ENCODE results near the gene ABLIM2.

Gene ABLIM2

DNA sequence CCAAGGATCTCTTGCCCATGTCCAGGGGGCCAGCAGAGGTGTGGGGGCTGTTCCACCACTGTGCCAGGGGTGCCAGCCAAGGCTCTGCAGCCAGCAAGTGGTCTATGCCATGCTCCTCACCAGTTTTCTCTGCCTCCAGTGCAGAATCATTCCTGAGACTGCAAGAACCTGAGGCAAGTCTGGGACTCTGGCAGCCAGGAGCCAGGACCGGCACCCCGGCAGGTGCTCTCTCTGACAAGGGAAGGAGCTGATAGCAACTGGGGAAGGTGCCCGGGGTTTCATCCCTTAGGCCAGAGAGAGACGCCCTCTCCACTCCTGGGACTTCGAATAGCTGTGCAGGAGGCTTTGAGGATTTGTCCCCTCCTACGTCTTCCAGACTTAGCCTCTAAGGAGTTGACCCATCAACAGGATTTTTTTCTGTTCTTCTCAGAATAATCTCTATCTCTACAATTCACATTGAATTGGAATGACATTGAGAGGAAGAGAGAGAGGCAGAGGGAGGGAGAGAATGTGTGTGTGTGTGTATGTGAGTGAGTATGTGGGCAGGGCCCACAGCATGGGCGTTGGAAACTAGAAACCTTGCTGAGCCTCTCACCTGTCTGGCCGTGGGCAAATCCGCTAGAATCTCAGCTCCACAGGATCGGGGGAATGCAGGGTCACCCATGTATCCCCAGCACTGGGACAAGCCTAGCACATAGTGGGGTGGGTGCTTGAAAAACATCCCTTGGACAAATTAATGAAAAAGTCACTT, 144.5 kb downstream of the ABLIM2 start:
- DNase-seq = no peak

DNA sequence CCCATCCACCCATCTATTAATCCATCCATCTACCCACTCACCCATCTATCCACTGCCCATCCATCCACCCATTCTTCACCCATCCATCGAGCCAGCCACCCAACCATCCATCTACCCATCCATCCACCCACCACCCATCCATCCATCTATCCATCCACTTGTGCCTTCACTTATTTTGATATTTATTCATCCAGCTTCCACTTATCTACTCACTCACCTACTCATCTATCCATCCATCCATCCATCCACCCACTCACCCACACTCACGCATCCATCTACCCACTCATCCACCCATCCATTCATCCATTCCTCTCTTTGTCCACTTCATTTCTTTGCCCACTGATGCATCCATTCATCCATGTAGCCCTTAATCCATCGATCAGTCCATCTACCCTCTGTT, 146.1 kb downstream of the ABLIM2 start:
- no peak for DNase-seq

DNA sequence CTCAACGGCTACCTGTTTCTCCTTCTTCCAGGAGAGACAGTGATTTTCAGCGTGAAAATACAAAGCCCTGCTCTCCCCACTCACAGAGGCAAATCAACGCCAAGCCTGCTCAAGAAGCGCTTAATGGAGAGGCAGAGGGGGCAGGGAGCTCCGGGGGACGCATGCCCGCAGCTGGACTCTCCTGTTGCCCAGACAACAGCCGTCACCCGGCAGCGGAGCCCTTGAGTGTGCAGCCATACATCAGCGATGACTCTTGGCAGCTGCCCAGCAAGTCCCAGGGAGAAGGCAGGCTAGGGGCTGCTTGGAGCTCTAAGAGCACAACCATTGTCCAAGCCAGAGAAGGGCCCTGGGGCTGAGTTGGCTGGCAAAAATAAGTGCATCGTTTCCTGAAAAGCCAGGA, 148.0 kb downstream of the ABLIM2 start:
- DNase-seq = peak; percentile 66

DNA sequence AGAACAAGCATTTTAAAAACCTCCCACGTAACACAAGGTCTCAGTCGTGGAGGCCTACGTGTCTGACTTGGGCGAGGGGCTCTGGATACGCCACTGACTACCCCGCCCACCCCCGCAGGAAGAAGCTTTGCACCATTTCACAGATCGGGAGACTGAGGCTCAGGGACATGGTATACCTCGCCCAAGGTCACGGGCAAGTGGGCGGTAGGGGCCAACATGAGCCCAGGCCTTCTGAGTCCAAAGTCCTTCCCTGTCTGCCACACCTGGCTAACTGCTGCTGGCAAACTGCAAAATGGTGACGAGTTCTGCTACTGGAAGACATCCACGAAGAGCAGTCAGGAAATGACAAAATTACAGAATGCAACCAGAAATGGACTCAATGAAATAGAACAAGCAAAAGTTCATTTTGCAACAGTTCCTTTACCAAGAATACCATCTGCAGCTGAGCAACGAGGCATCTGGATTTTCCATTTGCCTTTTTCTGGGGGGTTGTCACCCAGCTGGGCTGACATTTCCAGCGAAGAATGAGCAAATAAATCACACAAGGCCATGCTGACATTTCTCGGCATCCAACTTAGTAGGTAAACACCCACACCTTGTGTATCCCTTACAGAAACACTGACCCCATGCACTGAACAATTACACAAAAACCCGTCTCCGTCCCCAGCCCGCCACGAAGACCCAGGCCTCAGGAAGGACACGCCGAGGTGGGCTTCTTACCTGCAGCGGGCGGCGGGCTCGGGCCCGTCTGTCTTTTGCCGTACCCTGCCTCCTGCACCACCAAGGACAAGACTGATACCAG, 148.7 kb downstream of the ABLIM2 start:
- no peak for DNase-seq

DNA sequence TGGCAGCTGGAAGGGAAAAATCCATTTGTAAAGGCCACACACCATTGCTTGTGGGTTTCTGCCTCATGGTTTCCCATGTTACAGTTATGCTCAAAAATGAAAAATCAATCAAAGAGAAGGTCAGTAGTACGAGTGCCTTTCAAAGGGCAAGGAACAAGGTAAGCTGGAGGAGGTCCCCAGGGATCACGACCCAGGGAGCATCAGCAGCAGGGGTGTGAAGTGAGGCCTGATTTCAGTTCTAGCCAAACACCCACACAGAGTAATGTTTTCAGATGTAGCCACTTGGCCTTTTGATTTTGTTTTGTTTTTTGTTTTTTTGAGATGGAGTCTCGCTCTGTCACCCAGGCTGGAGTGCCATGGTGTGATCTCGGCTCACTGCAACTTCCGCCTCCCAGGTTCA, 149.5 kb downstream of the ABLIM2 start:
- no peak for DNase-seq

DNA sequence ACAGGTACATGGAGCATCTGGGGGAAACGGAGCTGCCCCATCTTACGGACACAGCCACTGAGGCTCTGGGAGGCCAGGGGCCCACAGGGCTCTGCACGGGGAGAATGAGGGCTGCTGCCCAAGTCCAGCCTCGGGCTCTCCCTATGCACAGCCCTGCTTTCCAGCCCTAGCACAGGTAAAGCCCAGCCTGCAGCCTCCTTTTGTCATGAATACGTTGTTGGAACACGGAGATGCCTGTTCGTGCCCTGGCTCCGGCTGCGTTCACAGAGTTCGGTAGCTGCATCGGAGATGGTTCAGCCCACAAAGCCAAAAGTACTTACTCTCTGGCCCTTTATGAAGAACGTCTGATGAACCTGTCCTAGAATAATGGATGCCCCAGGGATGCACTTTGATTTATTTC, 150.2 kb downstream of the ABLIM2 start:
- no peak for DNase-seq

DNA sequence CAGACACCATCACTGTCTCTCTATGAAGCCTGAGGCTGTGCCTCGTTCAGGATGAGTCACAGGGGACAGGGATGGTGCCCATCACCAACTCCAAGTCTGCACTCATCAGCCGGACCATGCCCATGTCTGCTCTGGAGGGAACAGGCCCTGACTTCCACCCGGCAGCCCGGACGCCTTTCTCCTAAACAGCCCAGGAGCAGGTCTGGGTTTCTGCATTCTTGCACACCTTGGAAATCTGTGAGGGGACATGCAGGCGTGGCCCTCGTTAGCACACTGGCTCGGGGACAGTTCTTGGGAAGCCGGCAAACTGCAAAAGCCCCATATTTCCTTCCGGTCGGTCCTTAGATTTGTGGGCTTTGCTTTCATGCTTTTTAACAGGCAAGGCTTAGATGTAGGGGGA, 151.0 kb downstream of the ABLIM2 start:
- no peak for DNase-seq

DNA sequence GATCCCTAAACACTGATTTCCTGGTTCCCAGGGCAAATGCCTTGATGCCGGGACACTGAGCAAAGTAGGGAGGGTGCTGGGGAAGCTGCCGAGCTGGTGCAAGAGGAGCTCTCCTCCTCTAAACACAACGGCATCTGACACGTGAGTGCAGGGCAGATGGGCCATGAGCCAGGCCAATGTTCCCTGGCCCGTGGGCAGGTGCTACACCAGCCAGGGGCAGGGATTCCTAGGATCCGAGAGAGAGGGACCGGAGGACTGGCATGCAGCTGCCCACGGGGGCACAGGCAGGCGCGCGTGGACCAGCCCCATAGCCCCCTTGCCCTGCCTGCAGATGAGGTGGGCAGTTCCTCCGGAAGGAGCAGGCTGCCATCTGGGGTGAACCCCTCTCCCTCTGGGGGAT, 152.1 kb downstream of the ABLIM2 start:
- no peak for DNase-seq

DNA sequence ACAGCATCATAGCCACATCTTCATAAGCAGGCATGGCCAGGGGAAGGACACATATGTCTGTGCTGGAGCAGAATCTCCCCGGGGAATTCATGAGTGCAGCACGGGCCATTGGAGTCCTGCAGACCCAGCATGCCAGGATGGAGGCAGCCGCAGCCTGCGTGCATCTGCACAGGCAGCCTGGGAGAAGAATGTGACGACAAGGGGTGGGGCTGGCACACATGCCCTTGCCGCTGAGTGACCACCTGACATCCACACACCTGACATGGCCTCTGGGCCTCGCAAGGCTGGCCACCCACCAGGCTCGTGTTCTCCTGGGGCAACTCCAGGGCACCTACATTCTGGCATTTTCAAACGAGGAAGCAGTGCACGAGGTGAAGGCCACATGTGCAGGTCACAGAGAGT, 152.8 kb downstream of the ABLIM2 start:
- DNase-seq = no peak

DNA sequence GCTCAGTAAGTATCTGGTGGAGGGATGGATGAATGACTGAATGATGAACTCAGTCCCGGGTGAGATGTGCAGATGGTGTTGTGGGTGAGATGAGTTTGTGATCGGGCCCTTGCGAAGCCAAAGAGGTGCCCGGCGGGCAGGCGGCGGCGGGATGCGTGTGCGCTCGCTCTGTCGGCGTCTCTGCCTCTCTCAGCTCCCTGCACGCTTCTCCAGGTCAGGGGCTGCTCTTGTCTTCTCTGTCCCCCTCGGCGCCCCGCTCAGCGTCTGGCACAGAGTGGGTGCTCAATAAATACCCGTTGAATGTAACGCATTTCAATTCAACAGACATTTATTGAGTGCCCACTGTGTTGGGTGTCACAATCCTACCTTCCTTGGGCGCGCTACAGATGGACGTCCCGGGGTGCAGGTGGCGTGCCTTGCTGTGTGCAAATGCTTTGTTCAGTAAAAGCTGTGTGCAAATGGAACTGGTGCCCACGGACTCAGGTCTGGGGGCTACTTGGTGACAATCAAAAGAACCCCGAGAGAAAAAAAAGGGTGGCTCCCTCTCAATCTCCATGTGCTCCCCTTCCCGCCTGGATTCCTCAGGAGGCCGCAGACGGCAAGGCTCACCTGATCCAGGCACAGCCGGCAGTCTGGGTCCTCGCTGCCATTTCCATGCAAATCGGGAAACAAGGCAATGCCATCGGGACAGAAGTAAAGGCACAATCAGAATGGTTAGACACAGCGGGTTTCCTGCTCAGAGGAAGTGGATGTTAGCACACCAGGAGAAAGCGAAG, 153.4 kb downstream of the ABLIM2 start:
- DNase-seq = no peak

DNA sequence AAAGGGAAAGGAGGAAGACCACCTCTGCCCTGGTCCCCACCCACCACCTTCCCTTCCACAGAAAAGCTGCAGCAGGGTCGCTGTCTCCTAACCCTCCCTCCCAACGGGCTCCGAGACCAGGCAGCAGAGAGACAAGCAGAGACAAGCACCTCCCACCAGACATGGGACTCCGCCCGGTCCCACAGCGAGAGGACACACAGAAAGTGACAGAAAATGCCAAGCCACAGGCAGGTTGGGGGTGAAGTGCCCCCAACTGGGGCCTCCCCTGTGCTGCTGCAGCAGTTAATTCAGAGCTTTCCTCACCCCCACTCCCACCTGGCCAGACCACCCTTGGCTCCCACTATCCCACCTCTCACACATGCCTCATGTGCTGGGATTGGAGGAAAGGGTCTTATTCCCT, 154.5 kb downstream of the ABLIM2 start:
- DNase-seq = no peak

DNA sequence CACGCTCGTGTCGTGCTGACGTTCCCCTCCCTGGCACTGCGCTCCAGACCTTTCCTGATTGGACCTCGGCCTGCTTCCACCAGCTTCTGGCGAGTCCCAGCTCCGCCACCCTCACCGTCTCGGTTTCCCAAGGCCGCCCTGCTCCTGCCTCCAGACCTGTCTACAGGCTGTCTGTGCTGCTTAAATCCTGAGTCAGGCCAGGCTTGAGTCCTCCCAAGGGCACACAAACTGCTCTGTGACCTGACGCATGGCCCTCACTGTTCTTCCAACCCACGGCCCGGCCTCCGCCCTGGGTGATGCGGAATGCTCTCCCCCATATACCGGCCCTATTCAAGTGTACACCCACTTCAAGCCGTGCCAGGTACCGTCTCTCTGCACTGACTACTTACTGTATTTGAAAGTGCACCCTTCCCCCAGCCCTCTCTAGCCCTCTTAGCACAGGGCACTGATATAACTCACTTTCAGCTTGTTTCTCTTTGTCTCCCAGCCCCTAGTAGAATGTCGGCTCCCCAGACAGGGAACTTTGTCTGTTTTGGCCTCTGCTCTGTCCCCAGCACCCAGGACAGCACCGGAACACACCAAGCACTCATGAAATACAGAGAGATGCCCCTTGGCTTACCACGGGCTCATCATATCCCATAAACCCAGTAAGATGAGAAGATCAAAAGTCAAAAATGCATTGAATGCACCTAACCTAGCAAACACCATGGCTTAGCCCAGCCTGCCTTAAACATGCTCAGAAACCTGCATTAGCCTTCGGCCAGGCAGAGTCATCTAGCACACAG, 155.9 kb downstream of the ABLIM2 start:
- no peak for DNase-seq

DNA sequence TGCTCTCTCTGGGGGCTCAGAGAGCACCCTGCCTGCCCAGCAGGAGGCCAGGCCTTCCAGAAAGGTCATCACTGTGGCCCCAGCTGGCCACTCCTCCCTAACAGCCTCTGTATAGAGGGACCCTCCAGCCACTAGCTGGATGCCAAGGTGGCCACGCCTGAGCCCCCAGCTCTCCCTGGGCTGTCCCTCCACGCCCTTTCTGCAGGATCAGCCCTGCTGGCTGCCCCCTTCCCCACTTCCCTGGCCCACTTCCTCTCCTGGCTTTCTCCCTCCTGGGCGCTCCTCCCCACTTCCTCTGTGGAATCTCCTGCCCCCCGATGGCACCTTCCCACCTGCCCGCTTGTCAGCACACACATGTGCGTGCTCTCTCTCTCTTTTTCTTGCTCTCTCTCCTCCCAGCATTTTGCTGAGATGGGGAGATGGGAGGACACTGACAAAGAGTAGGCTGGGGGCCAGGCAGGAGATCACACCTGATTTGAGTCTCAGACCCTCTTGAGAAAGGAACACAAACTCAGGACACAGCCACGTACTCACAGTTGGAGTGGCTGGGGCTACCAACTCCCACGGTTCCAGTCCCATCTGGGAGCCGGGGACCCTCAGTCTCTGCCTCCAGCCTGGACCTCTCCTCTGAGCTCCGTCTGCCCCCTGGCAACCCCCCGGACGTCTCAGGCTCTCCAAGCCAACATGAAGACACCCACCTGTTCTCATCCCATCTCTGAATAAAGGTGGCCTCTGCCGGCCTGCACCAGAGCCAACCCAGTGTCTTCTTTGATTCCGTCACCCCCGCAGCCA, 156.9 kb downstream of the ABLIM2 start:
- DNase-seq = no peak

DNA sequence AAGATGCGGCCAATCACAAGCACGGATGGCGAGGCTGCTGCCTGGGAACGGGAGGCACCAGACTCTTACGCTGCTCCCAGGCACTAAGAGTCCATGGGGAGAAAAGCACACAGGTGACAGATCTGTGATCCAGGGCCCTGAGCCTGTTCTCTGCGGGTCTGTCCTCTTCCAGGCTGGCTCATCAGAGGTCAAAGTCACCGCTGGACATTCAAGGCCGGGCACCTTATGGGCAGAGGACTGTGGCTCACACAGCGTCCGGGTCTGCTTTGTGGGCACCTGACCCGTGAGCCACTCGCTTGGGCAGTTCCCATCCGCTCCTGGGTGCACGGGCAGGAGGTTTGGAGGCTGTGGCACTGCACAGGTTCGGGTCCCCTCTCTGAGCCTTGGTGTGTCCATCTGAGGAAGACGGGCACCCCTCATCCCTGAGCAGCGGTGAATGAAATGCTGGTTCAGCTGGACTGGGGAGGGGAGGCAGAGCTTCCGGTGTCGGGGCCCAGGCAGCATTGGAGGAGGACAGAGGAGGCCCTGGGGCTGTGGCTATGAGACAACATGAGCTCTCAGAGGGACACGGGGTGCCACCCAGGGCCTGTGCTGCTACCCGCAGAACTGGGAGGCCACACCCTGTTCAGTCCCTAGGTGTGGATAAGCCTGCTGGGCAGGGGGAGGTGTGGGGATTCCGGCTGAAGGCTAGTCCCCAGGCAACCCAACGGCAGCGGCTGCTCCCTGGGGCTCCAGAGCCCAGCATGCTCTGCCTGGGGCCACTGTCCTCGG, 157.7 kb downstream of the ABLIM2 start:
- DNase-seq = no peak

DNA sequence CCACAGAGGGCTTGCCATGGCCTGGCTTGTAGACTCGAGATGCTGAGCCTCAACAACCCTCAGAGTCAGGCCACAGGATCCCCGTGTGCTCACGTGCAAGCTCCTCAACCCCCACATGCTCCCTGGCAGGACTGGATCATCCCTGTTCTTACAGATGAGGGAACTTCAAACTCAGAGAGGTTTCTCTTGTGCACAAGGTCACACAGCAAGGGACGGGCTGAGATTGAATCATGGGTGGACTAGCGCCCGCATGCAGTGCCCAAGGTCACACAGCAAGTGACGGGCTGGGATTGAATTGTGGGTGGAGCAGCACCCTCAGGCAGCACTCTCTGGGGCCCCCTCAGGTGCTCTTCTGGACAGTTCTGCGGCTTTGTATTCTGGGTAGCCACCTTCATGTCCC, 158.4 kb downstream of the ABLIM2 start:
- DNase-seq = no peak

DNA sequence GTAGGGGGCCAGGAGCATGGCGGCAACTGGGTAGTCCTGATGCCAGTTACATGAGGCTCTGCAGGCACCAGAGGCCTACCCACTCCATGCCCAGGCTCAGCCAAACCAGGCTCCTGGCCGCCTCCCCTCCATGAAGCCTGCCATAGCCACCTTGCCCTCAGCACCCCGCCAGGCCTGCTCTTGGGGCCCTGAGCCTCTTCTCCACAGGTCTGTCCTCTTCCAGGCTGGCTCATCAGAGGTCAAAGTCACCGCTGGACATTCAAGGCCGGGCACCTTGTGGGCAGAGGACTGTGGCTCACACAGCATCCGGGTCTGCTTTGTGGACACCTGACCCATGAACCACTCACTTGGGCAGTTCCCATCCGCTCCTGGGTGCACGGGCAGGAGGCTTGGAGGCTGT, 158.9 kb downstream of the ABLIM2 start:
- no peak for DNase-seq

DNA sequence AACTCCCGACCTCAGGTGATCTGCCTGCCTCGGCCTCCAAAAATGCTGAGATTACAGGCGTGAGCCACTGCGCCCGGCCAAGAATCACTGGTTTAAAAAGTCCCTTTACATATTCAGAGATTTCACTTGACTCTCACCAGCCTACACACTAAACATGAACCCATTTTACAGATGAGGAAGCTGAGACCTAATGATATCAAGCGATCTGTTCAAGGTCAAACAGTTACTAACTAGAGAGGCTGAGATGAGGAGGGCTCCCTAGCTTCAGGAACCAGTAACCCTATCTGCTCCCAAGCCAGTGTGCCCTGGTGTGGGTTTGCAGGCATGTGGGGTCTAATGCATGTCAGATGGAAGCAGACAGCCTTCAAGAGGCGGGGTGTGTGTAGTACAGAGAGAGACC, 159.3 kb downstream of the ABLIM2 start:
- DNase-seq = no peak

DNA sequence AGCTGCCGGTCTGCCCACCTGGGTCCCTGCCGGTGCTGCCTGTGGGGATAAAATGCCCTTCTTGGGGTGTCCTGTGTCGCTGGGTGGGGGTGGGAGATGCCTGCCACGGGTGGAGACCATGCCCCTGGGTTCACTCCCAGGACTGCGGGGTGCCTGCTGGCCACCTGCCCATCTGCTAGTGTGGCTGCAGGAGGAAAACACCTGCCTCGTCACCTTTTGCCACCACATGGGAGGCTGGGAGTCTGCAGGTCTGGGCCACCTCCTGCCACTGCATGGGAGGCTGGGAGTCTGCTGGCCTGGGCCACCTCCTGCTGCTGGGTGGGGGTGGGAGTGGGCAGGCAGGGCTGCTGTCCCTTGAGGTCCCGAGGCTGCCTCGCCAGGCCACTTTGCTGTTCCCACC, 160.2 kb downstream of the ABLIM2 start:
- DNase-seq = no peak

DNA sequence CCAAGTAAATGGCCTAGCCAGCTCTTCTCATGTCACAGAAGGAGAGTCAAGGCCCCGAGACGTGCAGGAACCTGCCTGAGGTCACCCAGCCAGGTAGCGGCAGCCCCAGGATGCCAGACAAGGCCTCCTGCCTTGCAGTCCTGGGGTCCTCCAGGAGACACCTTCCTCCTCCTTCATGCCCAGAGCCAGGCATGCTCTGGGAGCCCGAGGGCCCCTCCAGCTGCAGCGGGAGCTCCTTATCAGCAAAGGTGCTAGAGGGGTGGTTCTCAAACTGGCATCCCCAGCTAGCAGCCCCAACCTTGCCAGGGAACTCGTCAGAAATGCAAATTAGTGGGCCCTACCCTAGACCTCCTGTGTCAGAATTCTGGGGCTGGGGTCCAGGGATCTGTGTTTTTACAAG, 162.7 kb downstream of the ABLIM2 start:
- no peak for DNase-seq

DNA sequence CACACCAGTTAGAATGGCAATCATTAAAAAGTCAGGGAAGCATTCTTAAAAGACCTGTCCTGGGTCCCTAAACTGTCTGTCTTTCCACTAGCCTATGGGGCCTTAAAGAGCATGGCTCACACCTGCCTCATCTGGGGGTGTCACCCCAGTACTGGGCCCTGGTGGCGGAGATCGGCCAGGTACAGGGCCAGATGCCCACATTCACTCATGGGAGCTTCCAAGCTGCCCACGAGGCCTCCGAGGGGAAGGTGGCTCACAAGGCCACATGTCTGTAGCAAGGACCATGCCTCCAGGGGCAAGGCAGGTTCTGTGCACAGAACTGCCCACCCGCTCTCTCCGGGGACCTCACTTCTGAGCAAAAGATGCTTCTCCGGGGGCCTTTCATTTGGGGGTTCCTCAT, 163.5 kb downstream of the ABLIM2 start:
- DNase-seq = no peak

DNA sequence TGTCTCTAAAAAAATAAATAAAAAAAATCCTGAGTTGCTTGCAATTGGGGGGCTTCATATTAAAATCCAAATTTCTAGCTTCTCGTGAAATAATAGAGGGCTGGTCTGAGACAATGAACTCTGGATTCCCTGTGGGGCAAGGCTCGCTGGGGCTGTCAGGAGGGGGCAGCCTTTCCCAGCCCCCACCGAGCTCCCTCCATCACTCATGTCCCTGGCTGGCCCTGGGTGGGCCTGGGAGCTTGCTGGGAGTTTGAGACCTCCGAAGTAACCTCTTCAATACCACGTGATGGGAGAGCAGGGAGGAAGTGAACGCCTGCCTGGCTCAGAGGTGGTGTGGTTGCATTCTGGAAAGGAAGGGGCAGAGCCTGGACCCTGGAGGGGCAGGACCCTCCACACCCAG, 164.9 kb downstream of the ABLIM2 start:
- DNase-seq = no peak

Data from NCI-H1694 treated with DMSO at 0.1 percent for 48 hours (cell line).